HepG2 (cell line): ENCODE data around the gene PIP5K1A. TPM values are rescaled to one million over a fixed set of nuclear protein-coding genes. Genes with fewer than 3 reads are reported as not detected.

ENCODE experiments used
- ETV6 ChIP-seq: sonication (generic); formaldehyde crosslinking; conservative IDR thresholded peaks from 2 replicates; pipeline ENCODE4 v1.4.0; 2020; ENCODE audit warnings: missing genetic modification reagents
- HNRNPK ChIP-seq: fragments of 200-400 bp; formaldehyde crosslinking; IDR thresholded peaks from 2 replicates; pipeline ENCODE4 v1.6.1; 2018; ENCODE audit warnings: low read length, low read depth, moderate library complexity, mild to moderate bottlenecking; ENCODE audit not compliant: poor library complexity, severe bottlenecking
- KAT8 ChIP-seq: IDR thresholded peaks from 2 replicates; pipeline ENCODE4 v1.6.1; 2016; ENCODE audit warnings: missing genetic modification reagents, missing compliant biosample characterization
- KLF13 ChIP-seq: sonication (generic); formaldehyde crosslinking; IDR thresholded peaks from 2 replicates; pipeline ENCODE4 v1.4.0; 2020; ENCODE audit warnings: mild to moderate bottlenecking, missing genetic modification reagents
- LCORL ChIP-seq, 2 experiments: fragments of 450-650 bp in 1 of 2; sonication (generic) in 1 of 2; formaldehyde crosslinking in 1 of 2; IDR thresholded peaks; 2 replicates each; pipeline versions ENCODE4 v1.5.0 to v1.6.1; 2017 to 2020; ENCODE audit warnings: antibody characterized with exemption in 1 of 2, missing genetic modification reagents in 1 of 2
- MATR3 ChIP-seq: sonication (generic); formaldehyde crosslinking; IDR thresholded peaks from 2 replicates; pipeline ENCODE4 v1.4.0; 2020; ENCODE audit warnings: missing genetic modification reagents
- MIER3 ChIP-seq: IDR thresholded peaks from 2 replicates; pipeline ENCODE4 v1.6.1; 2016; ENCODE audit warnings: missing compliant biosample characterization, borderline replicate concordance
- POLR2A ChIP-seq, 2 experiments: IDR thresholded peaks; 2 replicates each; pipeline ENCODE4 v1.6.1; 2011; ENCODE audit warnings: low read depth in 2 of 2, low read length in 2 of 2, mild to moderate bottlenecking in 1 of 2, moderate library complexity in 1 of 2; ENCODE audit not compliant: insufficient read depth in 1 of 2
- ZEB1 ChIP-seq: IDR thresholded peaks from 2 replicates; pipeline ENCODE4 v1.6.1; 2012; ENCODE audit warnings: mild to moderate bottlenecking, low read depth, inconsistent platforms; ENCODE audit not compliant: insufficient replicate concordance
- ZKSCAN8 ChIP-seq: IDR thresholded peaks from 2 replicates; pipeline ENCODE4 v1.6.1; 2016; ENCODE audit warnings: borderline replicate concordance, missing genetic modification reagents, missing compliant biosample characterization
- ZNF160 ChIP-seq: sonication (generic); formaldehyde crosslinking; IDR thresholded peaks from 2 replicates; pipeline ENCODE4 v1.8.0; 2022; ENCODE audit warnings: mild to moderate bottlenecking, inconsistent platforms, missing genetic modification reagents
- ZNF572 ChIP-seq: sonication (generic); formaldehyde crosslinking; IDR thresholded peaks from 2 replicates; pipeline ENCODE4 v1.5.1; 2020; ENCODE audit warnings: mild to moderate bottlenecking, missing genetic modification reagents
- ZSCAN30 ChIP-seq: sonication (generic); formaldehyde crosslinking; IDR thresholded peaks from 2 replicates; pipeline ENCODE4 v1.5.0; 2020; ENCODE audit warnings: mild to moderate bottlenecking, missing genetic modification reagents
- polyA plus RNA-seq, 8 experiments: library from polyadenylated mRNA; depleted of rRNA in 3 of 8; stranded (reverse) in 7 of 8; unstranded in 1 of 8; fragments of >200 nt; fragmentation: Illumina TruSeq in 4 of 8; extraction: Trizol in 4 of 8; gene quantifications; 2 replicates each; pipeline versions ENCODE4 v1.2.1 to v1.2.3, GENCODE V29; 2011 to 2016; ENCODE audit warnings: low read depth in 4 of 8, missing spikeins in 1 of 8, mixed read lengths in 1 of 8; ENCODE audit not compliant: insufficient read depth in 1 of 8
- total RNA-seq, 5 experiments: library from RNA; depleted of rRNA; stranded (reverse); fragments of >200 nt; fragmentation: Illumina TruSeq; extraction: Trizol; gene quantifications; 2 replicates each; pipeline ENCODE4 v1.2.3, GENCODE V29; 2016; ENCODE audit warnings: low read depth in 1 of 5
- TF ChIP-seq, protein P1 (sequence below): sonication (generic); formaldehyde crosslinking; conservative IDR thresholded peaks from 2 replicates; pipeline ENCODE4 v1.4.0; 2020; ENCODE audit warnings: missing genetic modification reagents
- TF ChIP-seq, protein P2 (sequence below): sonication (generic); formaldehyde crosslinking; IDR thresholded peaks from 2 replicates; pipeline ENCODE4 v1.4.0; 2020; ENCODE audit warnings: missing genetic modification reagents, mild to moderate bottlenecking, borderline replicate concordance
- TF ChIP-seq, protein P3 (sequence below): sonication (generic); formaldehyde crosslinking; conservative IDR thresholded peaks from 2 replicates; pipeline ENCODE4 v1.8.1; 2023; ENCODE audit warnings: missing genetic modification reagents
- TF ChIP-seq, protein P4 (sequence below): sonication (generic); formaldehyde crosslinking; IDR thresholded peaks from 2 replicates; pipeline ENCODE4 v1.4.0; 2020; ENCODE audit warnings: missing genetic modification reagents, borderline replicate concordance
- TF ChIP-seq, protein P5 (sequence below): sonication (generic); formaldehyde crosslinking; IDR thresholded peaks from 2 replicates; pipeline ENCODE4 v1.5.1; 2020; ENCODE audit warnings: missing genetic modification reagents, mild to moderate bottlenecking, borderline replicate concordance

PIP5K1A gene
- total and polyA plus RNA-seq, 2 of the 13 experiments (the other 11 are each of a cell fraction or from before 2014, with no cell fraction given) = 45.3 to 65.1 TPM

DNA sequence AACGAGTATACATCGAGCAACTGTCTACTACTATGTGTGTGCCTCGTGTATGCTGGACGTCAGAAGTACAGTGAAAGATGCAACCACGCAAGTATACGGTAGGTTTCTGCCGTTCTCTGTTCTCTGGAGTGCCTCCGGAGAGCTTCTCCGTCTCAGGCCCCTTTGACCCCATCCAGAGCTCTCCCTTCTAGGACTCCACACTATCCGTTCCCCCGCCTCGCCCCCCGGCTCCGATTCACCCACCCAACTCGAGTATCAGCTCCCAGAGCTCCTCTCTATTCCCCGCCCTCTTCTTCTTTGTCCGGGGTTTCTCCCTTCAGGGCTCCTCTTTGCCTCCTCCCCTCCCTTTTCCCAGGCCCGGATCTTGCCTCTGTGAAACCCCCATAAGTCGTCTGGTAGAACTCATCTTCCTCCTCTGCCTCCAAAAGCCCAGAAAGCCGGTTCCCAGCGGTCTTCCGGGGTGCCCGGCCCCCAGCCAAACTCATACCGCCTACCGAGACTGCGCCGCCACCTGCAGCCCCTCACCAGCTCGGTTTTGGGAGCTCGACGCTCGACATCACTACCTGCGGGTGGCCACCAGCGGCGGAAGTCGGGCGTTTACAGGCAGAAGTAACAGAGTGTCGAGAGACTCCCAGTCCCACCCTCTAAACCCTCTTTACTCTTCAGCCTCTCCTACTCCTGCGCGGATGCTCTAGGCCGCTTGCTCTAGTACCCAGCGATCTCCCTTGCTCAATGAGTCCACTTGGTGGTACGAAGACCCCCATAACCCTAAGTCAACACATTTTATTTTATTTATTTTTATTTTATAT is 8.5 kb upstream of the PIP5K1A start, which contains the start of gene VPS72 (continued):
- peak; percentile 85; the same call in 1 of the 2 replicates for TF ChIP-seq MIER3 (CRISPR knock-in tag)
- TF ChIP-seq ZNF160 (CRISPR knock-in tag) = 0 out of 2 replicates have a peak, but pooled peaks have one; percentile 68
- TF ChIP-seq ETV6 (CRISPR knock-in tag) = peak; percentile 36; the same call in 1 of the 2 replicates
- peak; percentile 78; the same call in 1 of the 2 replicates for TF ChIP-seq ZNF572 (CRISPR knock-in tag)
- TF ChIP-seq ZEB1 = peak; percentile 45
- TF ChIP-seq, protein P1, sequence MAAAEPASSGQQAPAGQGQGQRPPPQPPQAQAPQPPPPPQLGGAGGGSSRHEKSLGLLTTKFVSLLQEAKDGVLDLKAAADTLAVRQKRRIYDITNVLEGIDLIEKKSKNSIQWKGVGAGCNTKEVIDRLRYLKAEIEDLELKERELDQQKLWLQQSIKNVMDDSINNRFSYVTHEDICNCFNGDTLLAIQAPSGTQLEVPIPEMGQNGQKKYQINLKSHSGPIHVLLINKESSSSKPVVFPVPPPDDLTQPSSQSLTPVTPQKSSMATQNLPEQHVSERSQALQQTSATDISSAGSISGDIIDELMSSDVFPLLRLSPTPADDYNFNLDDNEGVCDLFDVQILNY = no peak
- TF ChIP-seq KLF13 (CRISPR knock-in tag) = 0 out of 2 replicates have a peak, but pooled peaks have one; percentile 25
- TF ChIP-seq MATR3 = no peak
- TF ChIP-seq, protein P2, sequence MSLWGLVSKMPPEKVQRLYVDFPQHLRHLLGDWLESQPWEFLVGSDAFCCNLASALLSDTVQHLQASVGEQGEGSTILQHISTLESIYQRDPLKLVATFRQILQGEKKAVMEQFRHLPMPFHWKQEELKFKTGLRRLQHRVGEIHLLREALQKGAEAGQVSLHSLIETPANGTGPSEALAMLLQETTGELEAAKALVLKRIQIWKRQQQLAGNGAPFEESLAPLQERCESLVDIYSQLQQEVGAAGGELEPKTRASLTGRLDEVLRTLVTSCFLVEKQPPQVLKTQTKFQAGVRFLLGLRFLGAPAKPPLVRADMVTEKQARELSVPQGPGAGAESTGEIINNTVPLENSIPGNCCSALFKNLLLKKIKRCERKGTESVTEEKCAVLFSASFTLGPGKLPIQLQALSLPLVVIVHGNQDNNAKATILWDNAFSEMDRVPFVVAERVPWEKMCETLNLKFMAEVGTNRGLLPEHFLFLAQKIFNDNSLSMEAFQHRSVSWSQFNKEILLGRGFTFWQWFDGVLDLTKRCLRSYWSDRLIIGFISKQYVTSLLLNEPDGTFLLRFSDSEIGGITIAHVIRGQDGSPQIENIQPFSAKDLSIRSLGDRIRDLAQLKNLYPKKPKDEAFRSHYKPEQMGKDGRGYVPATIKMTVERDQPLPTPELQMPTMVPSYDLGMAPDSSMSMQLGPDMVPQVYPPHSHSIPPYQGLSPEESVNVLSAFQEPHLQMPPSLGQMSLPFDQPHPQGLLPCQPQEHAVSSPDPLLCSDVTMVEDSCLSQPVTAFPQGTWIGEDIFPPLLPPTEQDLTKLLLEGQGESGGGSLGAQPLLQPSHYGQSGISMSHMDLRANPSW (CRISPR knock-in tag) = peak; percentile 60; the same call in 1 of the 2 replicates
- TF ChIP-seq, protein P3, sequence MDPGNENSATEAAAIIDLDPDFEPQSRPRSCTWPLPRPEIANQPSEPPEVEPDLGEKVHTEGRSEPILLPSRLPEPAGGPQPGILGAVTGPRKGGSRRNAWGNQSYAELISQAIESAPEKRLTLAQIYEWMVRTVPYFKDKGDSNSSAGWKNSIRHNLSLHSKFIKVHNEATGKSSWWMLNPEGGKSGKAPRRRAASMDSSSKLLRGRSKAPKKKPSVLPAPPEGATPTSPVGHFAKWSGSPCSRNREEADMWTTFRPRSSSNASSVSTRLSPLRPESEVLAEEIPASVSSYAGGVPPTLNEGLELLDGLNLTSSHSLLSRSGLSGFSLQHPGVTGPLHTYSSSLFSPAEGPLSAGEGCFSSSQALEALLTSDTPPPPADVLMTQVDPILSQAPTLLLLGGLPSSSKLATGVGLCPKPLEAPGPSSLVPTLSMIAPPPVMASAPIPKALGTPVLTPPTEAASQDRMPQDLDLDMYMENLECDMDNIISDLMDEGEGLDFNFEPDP (CRISPR knock-in tag) = no peak
- TF ChIP-seq, protein P4, sequence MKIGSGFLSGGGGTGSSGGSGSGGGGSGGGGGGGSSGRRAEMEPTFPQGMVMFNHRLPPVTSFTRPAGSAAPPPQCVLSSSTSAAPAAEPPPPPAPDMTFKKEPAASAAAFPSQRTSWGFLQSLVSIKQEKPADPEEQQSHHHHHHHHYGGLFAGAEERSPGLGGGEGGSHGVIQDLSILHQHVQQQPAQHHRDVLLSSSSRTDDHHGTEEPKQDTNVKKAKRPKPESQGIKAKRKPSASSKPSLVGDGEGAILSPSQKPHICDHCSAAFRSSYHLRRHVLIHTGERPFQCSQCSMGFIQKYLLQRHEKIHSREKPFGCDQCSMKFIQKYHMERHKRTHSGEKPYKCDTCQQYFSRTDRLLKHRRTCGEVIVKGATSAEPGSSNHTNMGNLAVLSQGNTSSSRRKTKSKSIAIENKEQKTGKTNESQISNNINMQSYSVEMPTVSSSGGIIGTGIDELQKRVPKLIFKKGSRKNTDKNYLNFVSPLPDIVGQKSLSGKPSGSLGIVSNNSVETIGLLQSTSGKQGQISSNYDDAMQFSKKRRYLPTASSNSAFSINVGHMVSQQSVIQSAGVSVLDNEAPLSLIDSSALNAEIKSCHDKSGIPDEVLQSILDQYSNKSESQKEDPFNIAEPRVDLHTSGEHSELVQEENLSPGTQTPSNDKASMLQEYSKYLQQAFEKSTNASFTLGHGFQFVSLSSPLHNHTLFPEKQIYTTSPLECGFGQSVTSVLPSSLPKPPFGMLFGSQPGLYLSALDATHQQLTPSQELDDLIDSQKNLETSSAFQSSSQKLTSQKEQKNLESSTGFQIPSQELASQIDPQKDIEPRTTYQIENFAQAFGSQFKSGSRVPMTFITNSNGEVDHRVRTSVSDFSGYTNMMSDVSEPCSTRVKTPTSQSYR (CRISPR knock-in tag) = no peak; the same call in 1 of the 2 replicates
- peak; percentile 78; the same call in 1 of the 2 replicates for TF ChIP-seq ZKSCAN8 (CRISPR knock-in tag)
- TF ChIP-seq LCORL (IDR thresholded peaks at IDR 0.05) = peak; percentile 54; the same call in 1 of the 2 replicates
- peak; percentile 93 for TF ChIP-seq LCORL (CRISPR knock-in tag; IDR thresholded peaks at IDR 0.05)
- TF ChIP-seq KAT8 (CRISPR knock-in tag) = peak; percentile 98
- peak in 1 of 2 experiments; percentile 91 for TF ChIP-seq POLR2A (IDR thresholded peaks at IDR 0.05; ENCODE audit: insufficient read depth in 1 of 2, low read depth in 2 of 2, low read length in 2 of 2)
- no peak for TF ChIP-seq HNRNPK
- TF ChIP-seq, protein P5, sequence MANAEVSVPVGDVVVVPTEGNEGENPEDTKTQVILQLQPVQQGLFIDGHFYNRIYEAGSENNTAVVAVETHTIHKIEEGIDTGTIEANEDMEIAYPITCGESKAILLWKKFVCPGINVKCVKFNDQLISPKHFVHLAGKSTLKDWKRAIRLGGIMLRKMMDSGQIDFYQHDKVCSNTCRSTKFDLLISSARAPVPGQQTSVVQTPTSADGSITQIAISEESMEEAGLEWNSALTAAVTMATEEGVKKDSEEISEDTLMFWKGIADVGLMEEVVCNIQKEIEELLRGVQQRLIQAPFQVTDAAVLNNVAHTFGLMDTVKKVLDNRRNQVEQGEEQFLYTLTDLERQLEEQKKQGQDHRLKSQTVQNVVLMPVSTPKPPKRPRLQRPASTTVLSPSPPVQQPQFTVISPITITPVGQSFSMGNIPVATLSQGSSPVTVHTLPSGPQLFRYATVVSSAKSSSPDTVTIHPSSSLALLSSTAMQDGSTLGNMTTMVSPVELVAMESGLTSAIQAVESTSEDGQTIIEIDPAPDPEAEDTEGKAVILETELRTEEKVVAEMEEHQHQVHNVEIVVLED (CRISPR knock-in tag) = peak; percentile 93
- TF ChIP-seq ZSCAN30 = no peak
